ENCODE results near the gene ALG10. TPM values are rescaled to one million over a fixed set of nuclear protein-coding genes. Genes with fewer than 3 reads are reported as not detected.
"Not testable (repeated sequence)": the region's sequence is repeated elsewhere in the genome, so short reads cannot be mapped to it uniquely, and the experiment has no call there.

The ALG10 gene
- total RNA-seq, 1 donor from 2014 or later = 28.5 TPM

- Histone ChIP-seq H3K36me3 (no peaks in the 10 kb centered on the region), H3F3A (ENCODE audit: low read depth) (no peaks in the 10 kb centered on the region), H4K20me1 (ENCODE audit: low read depth) (no peaks in the 10 kb centered on the region), H3K27me3 (no peaks in the 10 kb centered on the region), H2AFZ (replicated peaks) (no peak overlapping the region), H3K27ac (no peak overlapping the region), H3K4me3 (no peak overlapping the region), H3K4me2 (no peak overlapping the region), H3K4me1 (no peaks in the 10 kb centered on the region), H3K79me2 (ENCODE audit: low read depth) (no peaks in the 10 kb centered on the region), H3K9me3 (ENCODE audit: low read depth) (peaks cover 25% of the 10 kb centered on the region), H3K9ac (no peak overlapping the region)
- Mint-ChIP-seq H3K4me3 (no peak overlapping the region), H3K4me1 (no peaks in the 10 kb centered on the region), H3K36me3 (peaks cover 2% of the 10 kb centered on the region), H3K9me3 (peaks cover 22% of the 10 kb centered on the region), H3K27me3 (ENCODE audit: insufficient read depth, low read depth) (peaks cover 7% of the 10 kb centered on the region), H3K27ac (no peak overlapping the region)
- no peak for DNase-seq (ENCODE audit: low spot score)
- TF ChIP-seq EZH2 (IDR thresholded peaks at IDR 0.05) (no peak), EZH2phosphoT487 (IDR thresholded peaks at IDR 0.05) (no peak), CTCF (IDR thresholded peaks at IDR 0.05) (no peak)
Measured at GRCh38 chr12:34046570-34046969, 24.3 kb downstream of the ALG10 start.

GRCh38 chr12:34047855-34048254, 25.6 kb downstream of the ALG10 start:
- peaks cover 32% of the 10 kb centered on the region for H3K9me3 Mint-ChIP-seq
- not testable (repeated sequence) for H3K27me3 Mint-ChIP-seq (ENCODE audit: insufficient read depth, low read depth); H3K4me1 Mint-ChIP-seq; H3K4me2 ChIP-seq; H3K4me1 ChIP-seq; H4K20me1 ChIP-seq (ENCODE audit: low read depth); H3K79me2 ChIP-seq (ENCODE audit: low read depth); H3K36me3 Mint-ChIP-seq; H3K4me3 Mint-ChIP-seq; H3K27ac Mint-ChIP-seq; H3K36me3 ChIP-seq; H3F3A ChIP-seq (ENCODE audit: low read depth); H2AFZ ChIP-seq (replicated peaks); H3K27me3 ChIP-seq; H3K27ac ChIP-seq; H3K4me3 ChIP-seq; H3K9ac ChIP-seq; DNase-seq (ENCODE audit: low spot score)
- peaks cover 25% of the 10 kb centered on the region for H3K9me3 ChIP-seq (ENCODE audit: low read depth)

- H3K79me2 ChIP-seq (ENCODE audit: low read depth) = no peaks in the 10 kb centered on the region
- no peak overlapping the region for H3K4me3 ChIP-seq
- no peak overlapping the region for H3K27ac ChIP-seq
- no peak overlapping the region for H3K9ac ChIP-seq
- no peak overlapping the region for H2AFZ ChIP-seq (replicated peaks)
- H3K36me3 ChIP-seq = no peaks in the 10 kb centered on the region
- no peaks in the 10 kb centered on the region for H3K27me3 ChIP-seq
- H4K20me1 ChIP-seq (ENCODE audit: low read depth) = no peaks in the 10 kb centered on the region
- Mint-ChIP-seq H3K27me3 (ENCODE audit: insufficient read depth, low read depth) (peaks cover 7% of the 10 kb centered on the region), H3K9me3 (peaks cover 37% of the 10 kb centered on the region), H3K4me1 (no peaks in the 10 kb centered on the region), H3K4me3 (no peak overlapping the region), H3K27ac (no peak overlapping the region), H3K36me3 (peaks cover 2% of the 10 kb centered on the region)
- peaks cover 20% of the 10 kb centered on the region for H3K9me3 ChIP-seq (ENCODE audit: low read depth)
- no peaks in the 10 kb centered on the region for H3K4me1 ChIP-seq
- DNase-seq (ENCODE audit: low spot score) = no peak
- no peak overlapping the region for H3K4me2 ChIP-seq
- H3F3A ChIP-seq (ENCODE audit: low read depth) = no peaks in the 10 kb centered on the region
- TF ChIP-seq EZH2phosphoT487 (IDR thresholded peaks at IDR 0.05) (no peak), CTCF (IDR thresholded peaks at IDR 0.05) (no peak)
Measured at GRCh38 chr12:34048714-34049113, 26.4 kb downstream of the ALG10 start.

GRCh38 chr12:34051486-34051885, 29.2 kb downstream of the ALG10 start:
- H3K9ac ChIP-seq = no peak overlapping the region
- H3K79me2 ChIP-seq (ENCODE audit: low read depth) = no peaks in the 10 kb centered on the region
- no peaks in the 10 kb centered on the region for H3K36me3 ChIP-seq
- Mint-ChIP-seq H3K4me1 (no peaks in the 10 kb centered on the region), H3K4me3 (no peak overlapping the region), H3K27me3 (ENCODE audit: insufficient read depth, low read depth) (peaks cover 7% of the 10 kb centered on the region), H3K9me3 (peaks cover 37% of the 10 kb centered on the region), H3K27ac (no peak overlapping the region), H3K36me3 (peaks cover 2% of the 10 kb centered on the region)
- no peaks in the 10 kb centered on the region for H3K27me3 ChIP-seq
- DNase-seq (ENCODE audit: low spot score) = no peak
- no peaks in the 10 kb centered on the region for H3K4me1 ChIP-seq
- no peak overlapping the region for H3K4me2 ChIP-seq
- H4K20me1 ChIP-seq (ENCODE audit: low read depth) = no peaks in the 10 kb centered on the region
- H3K27ac ChIP-seq = no peak overlapping the region
- peaks cover 17% of the 10 kb centered on the region for H3K9me3 ChIP-seq (ENCODE audit: low read depth)
- no peaks in the 10 kb centered on the region for H3F3A ChIP-seq (ENCODE audit: low read depth)
- no peak overlapping the region for H2AFZ ChIP-seq (replicated peaks)
- no peak overlapping the region for H3K4me3 ChIP-seq
- TF ChIP-seq EZH2 (IDR thresholded peaks at IDR 0.05) = no peak
- TF ChIP-seq EZH2phosphoT487 (IDR thresholded peaks at IDR 0.05) = no peak
- TF ChIP-seq CTCF (IDR thresholded peaks at IDR 0.05) = no peak
